ENCODE data around the gene GULP1. TPM values are rescaled to one million over a fixed set of nuclear protein-coding genes. Genes with fewer than 3 reads are reported as not detected.
A peak's percentile ranks its signal among the peaks of the same experiment; 100 is the strongest.

The GULP1 gene
- total RNA-seq, 4 donors from 2014 or later = 43.3 to 64.8 (median 50.3) TPM

GRCh38 chr2:188512456-188512855 is 220.8 kb downstream of the GULP1 start:
- H3K36me3 ChIP-seq = no peaks in the 10 kb centered on the region
- no peaks in the 10 kb centered on the region for H3K9me3 ChIP-seq
- no peak overlapping the region for H3K4me3 ChIP-seq
- TF ChIP-seq, protein P1, sequence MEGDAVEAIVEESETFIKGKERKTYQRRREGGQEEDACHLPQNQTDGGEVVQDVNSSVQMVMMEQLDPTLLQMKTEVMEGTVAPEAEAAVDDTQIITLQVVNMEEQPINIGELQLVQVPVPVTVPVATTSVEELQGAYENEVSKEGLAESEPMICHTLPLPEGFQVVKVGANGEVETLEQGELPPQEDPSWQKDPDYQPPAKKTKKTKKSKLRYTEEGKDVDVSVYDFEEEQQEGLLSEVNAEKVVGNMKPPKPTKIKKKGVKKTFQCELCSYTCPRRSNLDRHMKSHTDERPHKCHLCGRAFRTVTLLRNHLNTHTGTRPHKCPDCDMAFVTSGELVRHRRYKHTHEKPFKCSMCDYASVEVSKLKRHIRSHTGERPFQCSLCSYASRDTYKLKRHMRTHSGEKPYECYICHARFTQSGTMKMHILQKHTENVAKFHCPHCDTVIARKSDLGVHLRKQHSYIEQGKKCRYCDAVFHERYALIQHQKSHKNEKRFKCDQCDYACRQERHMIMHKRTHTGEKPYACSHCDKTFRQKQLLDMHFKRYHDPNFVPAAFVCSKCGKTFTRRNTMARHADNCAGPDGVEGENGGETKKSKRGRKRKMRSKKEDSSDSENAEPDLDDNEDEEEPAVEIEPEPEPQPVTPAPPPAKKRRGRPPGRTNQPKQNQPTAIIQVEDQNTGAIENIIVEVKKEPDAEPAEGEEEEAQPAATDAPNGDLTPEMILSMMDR (IDR thresholded peaks at IDR 0.05) = peak in 3 of 4 experiments; percentile 48 to 55 (median 53)
- TF ChIP-seq POLR2A (IDR thresholded peaks at IDR 0.05) (no peak), POLR2AphosphoS5 (IDR thresholded peaks at IDR 0.05) (no peak), EP300 (IDR thresholded peaks at IDR 0.05) (no peak)
- H3K27me3 ChIP-seq = no peaks in the 10 kb centered on the region
- WGBS, 2 donors (ENCODE audit: low coverage in 1 of 2) = 0 to 6% methylated on average over 2 of the region's 2 CpGs
- peaks cover 0 to 1% (median 0%) of the 10 kb centered on the region in 3 donors for H3K4me1 ChIP-seq
- ATAC-seq = no peak
- H3K27ac ChIP-seq = no peak overlapping the region

DNA sequence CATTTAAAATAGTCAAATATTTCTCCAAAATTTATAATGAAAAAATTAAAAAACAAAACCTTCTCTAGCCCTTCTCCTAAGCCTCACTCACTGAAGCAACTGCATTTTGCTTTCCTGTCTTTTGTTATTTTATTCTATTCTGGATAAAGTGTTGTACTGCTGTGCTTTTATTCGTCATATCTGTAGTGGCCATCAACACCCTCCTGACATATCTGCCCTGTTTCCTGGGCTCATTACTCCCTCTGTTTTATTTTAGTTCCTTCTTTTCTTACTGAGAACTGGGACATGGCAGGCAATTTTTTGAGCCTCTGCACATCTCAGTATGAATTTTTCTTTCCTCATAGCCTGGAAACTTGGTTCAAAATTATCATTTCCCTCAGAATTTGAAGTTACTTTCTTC is 224.2 kb downstream of the GULP1 start:
- no peaks in the 10 kb centered on the region for H3K36me3 ChIP-seq
- peaks cover 0 to 19% (median 0%) of the 10 kb centered on the region in 3 donors for H3K4me1 ChIP-seq
- no peaks in the 10 kb centered on the region for H3K9me3 ChIP-seq
- H3K27ac ChIP-seq = no peak overlapping the region
- no peaks in the 10 kb centered on the region for H3K27me3 ChIP-seq
- TF ChIP-seq, protein P1 (IDR thresholded peaks at IDR 0.05) = no peak
- TF ChIP-seq POLR2A (IDR thresholded peaks at IDR 0.05) = no peak
- no peak for TF ChIP-seq EP300 (IDR thresholded peaks at IDR 0.05)
- no peak for TF ChIP-seq POLR2AphosphoS5 (IDR thresholded peaks at IDR 0.05)
- 57 to 63% methylated on average over 1 of the region's 1 CpG for WGBS, 2 donors (ENCODE audit: low coverage in 1 of 2)
- ATAC-seq = no peak
- H3K4me3 ChIP-seq = no peak overlapping the region

DNA sequence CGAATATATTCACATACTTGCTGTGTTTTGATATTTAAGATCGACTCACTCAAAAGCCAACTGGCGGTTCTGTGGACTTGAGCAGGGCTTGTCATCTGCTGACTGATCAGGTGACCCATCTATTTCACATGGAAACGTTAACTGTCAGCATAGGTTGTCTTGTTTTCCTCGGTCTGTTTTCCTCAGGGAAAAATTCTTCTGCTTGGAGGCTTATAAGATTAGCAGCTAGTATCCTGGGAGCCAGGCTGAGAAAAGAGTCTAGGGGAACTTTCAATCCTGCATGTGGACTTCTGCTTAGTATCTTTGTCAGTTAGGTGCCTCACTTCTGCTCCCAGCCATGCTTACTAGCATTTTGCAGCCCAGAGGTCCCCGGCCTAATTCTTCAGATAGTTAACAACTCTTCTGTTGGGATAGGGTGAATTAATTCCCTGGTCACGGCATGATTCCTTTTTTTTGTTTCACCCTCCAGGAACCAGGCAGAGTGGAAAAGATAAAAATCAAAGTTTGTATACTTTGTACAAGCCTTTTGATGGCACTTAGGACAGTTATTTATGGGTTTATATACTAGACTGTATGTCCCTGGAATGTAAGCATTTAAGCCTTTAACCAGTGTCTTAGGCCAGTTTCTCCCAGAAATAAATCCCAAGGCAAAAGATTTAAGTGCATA is 226.0 kb downstream of the GULP1 start:
- TF ChIP-seq EP300 (IDR thresholded peaks at IDR 0.05) (no peak), POLR2AphosphoS5 (IDR thresholded peaks at IDR 0.05) (no peak), POLR2A (IDR thresholded peaks at IDR 0.05) (no peak)
- TF ChIP-seq, protein P1 (IDR thresholded peaks at IDR 0.05) = no peak
- Histone ChIP-seq H3K9me3 (no peaks in the 10 kb centered on the region), H3K27me3 (no peaks in the 10 kb centered on the region), H3K36me3 (no peaks in the 10 kb centered on the region), H3K4me1 (peaks cover 0 to 21% (median 0%) of the 10 kb centered on the region in 3 donors), H3K27ac (no peak overlapping the region), H3K4me3 (no peak overlapping the region)
- ATAC-seq = no peak
- 59 to 84% methylated on average over 7 of the region's 7 CpGs for WGBS, 2 donors (ENCODE audit: low coverage in 1 of 2)

DNA sequence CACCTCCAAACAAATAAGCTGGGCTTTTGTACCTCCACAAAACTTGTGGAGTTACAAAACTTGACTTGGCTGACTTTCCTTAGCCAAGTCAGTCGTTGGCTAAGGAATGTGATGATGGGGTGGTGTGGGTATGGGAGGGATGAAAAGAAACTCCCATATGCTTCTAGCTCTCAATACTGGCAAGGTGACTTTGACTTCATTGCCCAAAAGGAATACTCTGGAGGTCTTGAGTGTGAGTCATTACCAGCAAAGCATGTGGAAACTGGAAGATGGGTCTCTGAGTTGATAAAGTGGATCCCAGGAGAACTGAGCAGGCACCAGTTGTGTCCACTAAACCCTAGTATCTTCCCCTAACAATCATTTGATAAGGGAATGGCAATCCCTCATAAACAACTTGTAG is 226.7 kb downstream of the GULP1 start:
- H3K27me3 ChIP-seq = no peaks in the 10 kb centered on the region
- peaks cover 0 to 26% (median 0%) of the 10 kb centered on the region in 3 donors for H3K4me1 ChIP-seq
- WGBS, 2 donors (ENCODE audit: low coverage in 1 of 2) = no CpG with 5 or more reads among the region's 1 CpG
- H3K9me3 ChIP-seq = no peaks in the 10 kb centered on the region
- TF ChIP-seq EP300 (IDR thresholded peaks at IDR 0.05) = no peak
- no peaks in the 10 kb centered on the region for H3K36me3 ChIP-seq
- H3K27ac ChIP-seq = no peak overlapping the region
- no peak for ATAC-seq
- no peak overlapping the region for H3K4me3 ChIP-seq

DNA sequence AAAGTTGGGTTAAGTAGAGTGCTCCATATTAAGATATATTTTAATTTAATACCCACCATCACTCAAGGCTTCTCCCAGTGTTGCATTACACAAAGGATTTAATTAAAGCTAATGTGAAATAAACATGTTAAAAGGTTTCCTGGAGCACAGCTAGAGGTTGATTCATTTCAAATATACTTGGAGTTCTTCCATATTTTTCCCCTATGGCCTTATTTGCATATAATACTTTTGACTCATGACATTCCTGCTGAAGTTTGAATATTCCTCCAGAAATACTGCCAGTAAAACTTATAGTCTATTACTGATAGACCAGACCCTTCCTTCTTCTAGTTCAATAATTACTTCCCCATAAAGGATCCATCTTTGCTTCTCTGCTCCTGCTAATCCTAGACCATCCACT is 227.5 kb downstream of the GULP1 start:
- H3K4me1 ChIP-seq = peaks cover 0 to 32% (median 0%) of the 10 kb centered on the region in 3 donors
- H3K27ac ChIP-seq = no peak overlapping the region
- H3K36me3 ChIP-seq = no peaks in the 10 kb centered on the region
- no peaks in the 10 kb centered on the region for H3K27me3 ChIP-seq
- TF ChIP-seq, protein P1 (IDR thresholded peaks at IDR 0.05) = no peak
- TF ChIP-seq EP300 (IDR thresholded peaks at IDR 0.05) (no peak), POLR2A (IDR thresholded peaks at IDR 0.05) (no peak), POLR2AphosphoS5 (IDR thresholded peaks at IDR 0.05) (no peak)
- H3K9me3 ChIP-seq = no peaks in the 10 kb centered on the region
- no peak overlapping the region for H3K4me3 ChIP-seq
- no peak for ATAC-seq
